Keratinocyte (primary cell): ENCODE results near the gene POTEJ. TPM values are rescaled to one million over a fixed set of nuclear protein-coding genes. Genes with fewer than 3 reads are reported as not detected.
"Not testable (repeated sequence)": the region's sequence is repeated elsewhere in the genome, so short reads cannot be mapped to it uniquely, and the experiment has no call there.

Source experiments
- DNase-seq: peaks from one replicate; pipeline ENCODE4 v3.0.0-alpha.2; 2011; ENCODE audit warnings: low read depth, missing footprints, low spot score
- FAIRE-seq: peaks from 2 replicates; lab custom pipeline; 2011; peaks lifted over from hg19 to GRCh38; lab: Jason Lieb, UNC
- H2AFZ ChIP-seq: 2 replicates; pipeline ENCODE4 v1.6.0; 2012; ENCODE audit warnings: low read length, control low read depth, inconsistent platforms; ENCODE audit not compliant: control insufficient read depth
- H3K27ac ChIP-seq: 2 replicates; pipeline ENCODE4 v1.5.1; 2011; ENCODE audit warnings: low read length; ENCODE audit not compliant: control insufficient read depth, insufficient read depth
- H3K27me3 ChIP-seq: 3 replicates; pipeline ENCODE4 v1.6.0; 2011; ENCODE audit warnings: low read length; ENCODE audit not compliant: control insufficient read depth, insufficient read depth; ENCODE audit errors: extremely low read depth
- H3K36me3 ChIP-seq, 2 experiments: 2 replicates in 1 of 2; 3 replicates in 1 of 2; pipeline ENCODE4 v1.5.1; 2011; ENCODE audit warnings: low read length in 2 of 2, mild to moderate bottlenecking in 1 of 2; ENCODE audit not compliant: control insufficient read depth in 2 of 2, insufficient read depth in 2 of 2; ENCODE audit errors: extremely low read depth in 1 of 2
- H3K4me1 ChIP-seq: 3 replicates; pipeline ENCODE4 v1.5.1; 2011; ENCODE audit warnings: low read length; ENCODE audit not compliant: control insufficient read depth, insufficient read depth; ENCODE audit errors: extremely low read depth
- H3K4me2 ChIP-seq: 3 replicates; pipeline ENCODE4 v1.6.0; 2011; ENCODE audit warnings: low read depth, low read length; ENCODE audit not compliant: control insufficient read depth, insufficient read depth; ENCODE audit errors: extremely low read depth
- H3K4me3 ChIP-seq, 3 experiments: fragments of 200-600 bp in 1 of 3; sonication (generic) in 1 of 3; 2 replicates in 2 of 3; 3 replicates in 1 of 3; pipeline ENCODE4 v1.5.1; 2011 to 2016; ENCODE audit warnings: low read length in 3 of 3, mild to moderate bottlenecking in 3 of 3, control low read depth in 2 of 3, inconsistent platforms in 1 of 3, low read depth in 1 of 3, mixed read lengths in 1 of 3, mixed run types in 1 of 3, moderate library complexity in 1 of 3; ENCODE audit not compliant: control insufficient read depth in 2 of 3, insufficient read depth in 2 of 3; ENCODE audit errors: extremely low read depth in 1 of 3
- H3K79me2 ChIP-seq: 2 replicates; pipeline ENCODE4 v1.6.0; 2012; ENCODE audit warnings: low read length; ENCODE audit not compliant: control insufficient read depth, insufficient read depth
- H3K9ac ChIP-seq: 3 replicates; pipeline ENCODE4 v1.6.0; 2011; ENCODE audit warnings: low read length; ENCODE audit not compliant: control insufficient read depth, insufficient read depth; ENCODE audit errors: extremely low read depth
- H3K9me1 ChIP-seq: 3 replicates; pipeline ENCODE4 v1.6.0; 2011; ENCODE audit warnings: low read length; ENCODE audit not compliant: control insufficient read depth, insufficient read depth; ENCODE audit errors: extremely low read depth
- H3K9me3 ChIP-seq: 2 replicates; pipeline ENCODE4 v1.5.1; 2012; ENCODE audit warnings: low read depth, low read length; ENCODE audit not compliant: control insufficient read depth
- H4K20me1 ChIP-seq: 3 replicates; pipeline ENCODE4 v1.6.0; 2011; ENCODE audit warnings: low read length; ENCODE audit not compliant: control insufficient read depth, insufficient read depth; ENCODE audit errors: extremely low read depth
- dilution Hi-C: fragments of 300-500 bp; cut with MboI; formaldehyde crosslinking; loops from one replicate; pipeline ENCODE4 v1.7.0; 2020; ENCODE audit warnings: low sequenced_read_pairs; ENCODE audit not compliant: extremely low pct_ligation_motif_present
- polyA plus RNA-seq, 5 experiments: library from polyadenylated mRNA; depleted of rRNA in 3 of 5; stranded (reverse) in 3 of 5; stranded (forward) in 1 of 5; unstranded in 1 of 5; fragments of >200 nt; gene quantifications; 1 replicate in 1 of 5; 2 replicates in 3 of 5; 3 replicates in 1 of 5; pipeline versions ENCODE4 v1.2.1 to v1.2.3, GENCODE V29; 2011 to 2012; ENCODE audit warnings: missing spikeins in 2 of 5, low read depth in 1 of 5, low replicate concordance in 1 of 5

Gene POTEJ
- polyA plus RNA-seq, 1 donor (not counting 4 experiments of a cell fraction or from before 2014, with no cell fraction given), result not detected

DNA sequence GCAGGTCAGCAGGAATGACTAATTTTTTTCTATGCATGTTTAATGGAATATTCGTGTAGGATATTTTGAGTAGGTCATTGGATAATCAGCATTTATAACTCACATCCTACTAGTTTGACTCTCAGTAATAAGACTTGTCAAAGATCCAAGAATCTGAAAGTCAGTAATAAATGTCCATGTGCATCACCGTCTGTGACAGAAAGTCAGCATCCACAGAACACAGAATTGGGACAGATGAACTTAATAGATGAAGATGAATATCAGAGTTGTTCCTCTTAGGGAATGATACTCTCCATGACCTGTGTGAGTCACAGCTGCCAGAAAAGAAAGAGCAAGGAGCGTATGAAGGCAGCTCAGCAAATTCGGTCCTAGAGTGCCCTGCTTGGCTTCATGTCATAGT, 30.4 kb downstream of the POTEJ start:
- FAIRE-seq, result not testable (repeated sequence)

DNA sequence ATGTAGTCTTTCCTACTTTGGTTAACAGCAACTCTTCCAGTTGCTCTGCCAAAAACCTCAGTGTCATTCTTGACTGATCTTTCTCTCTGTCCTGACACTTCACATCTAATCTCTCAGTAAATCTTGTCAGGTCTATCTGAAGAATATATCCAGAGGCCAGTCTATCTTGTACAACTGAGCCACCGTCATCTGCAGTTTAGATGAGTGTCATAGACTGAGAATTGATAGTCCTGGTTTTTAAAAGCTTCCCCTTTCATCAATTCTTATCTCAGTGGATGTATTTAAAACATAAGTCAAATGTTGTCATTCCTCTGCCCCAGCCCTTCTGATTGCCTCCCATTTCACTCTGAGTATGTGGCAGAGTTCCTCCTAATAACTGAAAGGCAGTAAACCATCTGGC, 38.0 kb downstream of the POTEJ start:
- DNase-seq, H3K36me3 ChIP-seq, H3K9me3 ChIP-seq, dilution Hi-C loops, H3K27me3 ChIP-seq, H3K79me2 ChIP-seq, H3K9me1 ChIP-seq, H3K9ac ChIP-seq, H2AFZ ChIP-seq, H3K4me3 ChIP-seq, H3K4me2 ChIP-seq, FAIRE-seq, H3K4me1 ChIP-seq, H4K20me1 ChIP-seq, H3K27ac ChIP-seq: not testable (repeated sequence)

More for the DNA sequence above, 30.4 kb downstream of the POTEJ start:
- H4K20me1 ChIP-seq, H3K79me2 ChIP-seq, H3K27ac ChIP-seq, H3K4me2 ChIP-seq, H3K9ac ChIP-seq, dilution Hi-C loops, H3K4me1 ChIP-seq, H3K9me3 ChIP-seq, H2AFZ ChIP-seq, H3K4me3 ChIP-seq, DNase-seq, H3K9me1 ChIP-seq, H3K27me3 ChIP-seq, H3K36me3 ChIP-seq: not testable (repeated sequence)

- dilution Hi-C loops, DNase-seq, H3K4me2 ChIP-seq: not testable (repeated sequence)
Measured at GRCh38 chr2:130664506-130664905, 53.3 kb downstream of the POTEJ start.

GRCh38 chr2:130665596-130665995, 54.4 kb downstream of the POTEJ start:
- H2AFZ ChIP-seq, H3K4me2 ChIP-seq, H3K4me1 ChIP-seq, H3K9me1 ChIP-seq, H3K27me3 ChIP-seq, H3K4me3 ChIP-seq, H3K9me3 ChIP-seq, H3K79me2 ChIP-seq, H3K9ac ChIP-seq, dilution Hi-C loops, H3K36me3 ChIP-seq, FAIRE-seq, DNase-seq, H3K27ac ChIP-seq, H4K20me1 ChIP-seq: not testable (repeated sequence)

More at GRCh38 chr2:130664506-130664905, 53.3 kb downstream of the POTEJ start:
- not testable (repeated sequence) for H3K27me3 ChIP-seq, H2AFZ ChIP-seq, H3K9me1 ChIP-seq, H3K27ac ChIP-seq, H3K36me3 ChIP-seq, H3K9ac ChIP-seq, H4K20me1 ChIP-seq, H3K4me1 ChIP-seq, H3K4me3 ChIP-seq, H3K79me2 ChIP-seq, H3K9me3 ChIP-seq, FAIRE-seq

GRCh38 chr2:130667516-130667915, 56.3 kb downstream of the POTEJ start:
- H3K9ac ChIP-seq, H3K27me3 ChIP-seq, H3K4me3 ChIP-seq, H2AFZ ChIP-seq, dilution Hi-C loops, DNase-seq, H4K20me1 ChIP-seq, H3K9me1 ChIP-seq, H3K4me1 ChIP-seq, H3K36me3 ChIP-seq, H3K79me2 ChIP-seq, H3K9me3 ChIP-seq, FAIRE-seq, H3K27ac ChIP-seq, H3K4me2 ChIP-seq: not testable (repeated sequence)
